Keratinocyte (primary cell): ENCODE data around the gene UPF3B. TPM values are rescaled to one million over a fixed set of nuclear protein-coding genes. Genes with fewer than 3 reads are reported as not detected.

ENCODE experiments used
- DNase-seq: peaks from one replicate; pipeline ENCODE4 v3.0.0-alpha.2; 2011; ENCODE audit warnings: low read depth, missing footprints, low spot score
- FAIRE-seq: peaks from 2 replicates; lab custom pipeline; 2011; peaks lifted over from hg19 to GRCh38; lab: Jason Lieb, UNC
- H2AFZ ChIP-seq: 2 replicates; pipeline ENCODE4 v1.6.0; 2012; ENCODE audit warnings: low read length, control low read depth, inconsistent platforms; ENCODE audit not compliant: control insufficient read depth
- H3K27ac ChIP-seq: 2 replicates; pipeline ENCODE4 v1.5.1; 2011; ENCODE audit warnings: low read length; ENCODE audit not compliant: control insufficient read depth, insufficient read depth
- H3K27me3 ChIP-seq: 3 replicates; pipeline ENCODE4 v1.6.0; 2011; ENCODE audit warnings: low read length; ENCODE audit not compliant: control insufficient read depth, insufficient read depth; ENCODE audit errors: extremely low read depth
- H3K36me3 ChIP-seq, 2 experiments: 2 replicates in 1 of 2; 3 replicates in 1 of 2; pipeline ENCODE4 v1.5.1; 2011; ENCODE audit warnings: low read length in 2 of 2, mild to moderate bottlenecking in 1 of 2; ENCODE audit not compliant: control insufficient read depth in 2 of 2, insufficient read depth in 2 of 2; ENCODE audit errors: extremely low read depth in 1 of 2
- H3K4me1 ChIP-seq: 3 replicates; pipeline ENCODE4 v1.5.1; 2011; ENCODE audit warnings: low read length; ENCODE audit not compliant: control insufficient read depth, insufficient read depth; ENCODE audit errors: extremely low read depth
- H3K4me2 ChIP-seq: 3 replicates; pipeline ENCODE4 v1.6.0; 2011; ENCODE audit warnings: low read depth, low read length; ENCODE audit not compliant: control insufficient read depth, insufficient read depth; ENCODE audit errors: extremely low read depth
- H3K4me3 ChIP-seq, 3 experiments: fragments of 200-600 bp in 1 of 3; sonication (generic) in 1 of 3; 2 replicates in 2 of 3; 3 replicates in 1 of 3; pipeline ENCODE4 v1.5.1; 2011 to 2016; ENCODE audit warnings: low read length in 3 of 3, mild to moderate bottlenecking in 3 of 3, control low read depth in 2 of 3, inconsistent platforms in 1 of 3, low read depth in 1 of 3, mixed read lengths in 1 of 3, mixed run types in 1 of 3, moderate library complexity in 1 of 3; ENCODE audit not compliant: control insufficient read depth in 2 of 3, insufficient read depth in 2 of 3; ENCODE audit errors: extremely low read depth in 1 of 3
- H3K79me2 ChIP-seq: 2 replicates; pipeline ENCODE4 v1.6.0; 2012; ENCODE audit warnings: low read length; ENCODE audit not compliant: control insufficient read depth, insufficient read depth
- H3K9ac ChIP-seq: 3 replicates; pipeline ENCODE4 v1.6.0; 2011; ENCODE audit warnings: low read length; ENCODE audit not compliant: control insufficient read depth, insufficient read depth; ENCODE audit errors: extremely low read depth
- H3K9me1 ChIP-seq: 3 replicates; pipeline ENCODE4 v1.6.0; 2011; ENCODE audit warnings: low read length; ENCODE audit not compliant: control insufficient read depth, insufficient read depth; ENCODE audit errors: extremely low read depth
- H3K9me3 ChIP-seq: 2 replicates; pipeline ENCODE4 v1.5.1; 2012; ENCODE audit warnings: low read depth, low read length; ENCODE audit not compliant: control insufficient read depth
- H4K20me1 ChIP-seq: 3 replicates; pipeline ENCODE4 v1.6.0; 2011; ENCODE audit warnings: low read length; ENCODE audit not compliant: control insufficient read depth, insufficient read depth; ENCODE audit errors: extremely low read depth
- EZH2 ChIP-seq: IDR thresholded peaks from one replicate; pipeline ENCODE4 v1.6.1; 2012; ENCODE audit warnings: inconsistent platforms, mild to moderate bottlenecking, low read length, moderate library complexity
- dilution Hi-C: fragments of 300-500 bp; cut with MboI; formaldehyde crosslinking; loops from one replicate; pipeline ENCODE4 v1.7.0; 2020; ENCODE audit warnings: low sequenced_read_pairs; ENCODE audit not compliant: extremely low pct_ligation_motif_present
- polyA plus RNA-seq, 5 experiments: library from polyadenylated mRNA; depleted of rRNA in 3 of 5; stranded (reverse) in 3 of 5; stranded (forward) in 1 of 5; unstranded in 1 of 5; fragments of >200 nt; gene quantifications; 1 replicate in 1 of 5; 2 replicates in 3 of 5; 3 replicates in 1 of 5; pipeline versions ENCODE4 v1.2.1 to v1.2.3, GENCODE V29; 2011 to 2012; ENCODE audit warnings: missing spikeins in 2 of 5, low read depth in 1 of 5, low replicate concordance in 1 of 5
- TF ChIP-seq, protein P1 (sequence below), 3 experiments: IDR thresholded peaks in 1 of 3; conservative IDR thresholded peaks in 1 of 3; optimal IDR thresholded peaks in 1 of 3; 2 replicates in 2 of 3; 3 replicates in 1 of 3; pipeline versions ENCODE3 to v1.5.1; 2011; ENCODE audit warnings: low read length in 3 of 3, mild to moderate bottlenecking in 3 of 3, moderate library complexity in 2 of 3, control low read depth in 1 of 3, inconsistent platforms in 1 of 3; ENCODE audit not compliant: insufficient read depth in 2 of 3; ENCODE audit errors: extremely low read depth in 1 of 3

UPF3B gene
- polyA plus RNA-seq, 1 donor (not counting 4 experiments of a cell fraction or from before 2014, with no cell fraction given) = 9.5 TPM

DNA sequence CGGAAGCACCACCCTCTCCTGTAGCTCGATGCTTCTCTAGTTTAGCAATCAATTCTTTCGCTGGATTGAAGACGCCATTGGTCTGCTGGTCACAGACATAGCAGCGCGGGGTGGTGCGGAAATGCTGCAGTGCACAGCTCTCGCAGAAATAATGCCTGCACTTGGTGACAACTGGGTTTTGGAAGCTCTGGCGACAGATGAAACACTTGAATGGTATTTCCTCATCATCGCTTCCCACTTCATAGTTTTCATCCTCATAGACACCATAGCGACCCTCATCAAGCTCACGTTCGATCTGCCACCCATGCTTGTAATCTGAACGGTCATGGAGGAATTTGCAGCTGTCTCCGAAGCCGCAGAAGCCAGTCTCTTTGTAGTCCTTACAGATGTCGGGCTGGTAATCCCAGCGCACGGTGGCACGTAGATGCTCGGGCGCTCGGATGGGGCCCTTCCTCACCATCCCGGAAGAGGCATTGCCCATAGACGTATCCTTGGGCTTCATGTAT is 17.9 kb upstream of the UPF3B start:
- peak overlapping the region; percentile 92 for H3K9ac ChIP-seq

DNA sequence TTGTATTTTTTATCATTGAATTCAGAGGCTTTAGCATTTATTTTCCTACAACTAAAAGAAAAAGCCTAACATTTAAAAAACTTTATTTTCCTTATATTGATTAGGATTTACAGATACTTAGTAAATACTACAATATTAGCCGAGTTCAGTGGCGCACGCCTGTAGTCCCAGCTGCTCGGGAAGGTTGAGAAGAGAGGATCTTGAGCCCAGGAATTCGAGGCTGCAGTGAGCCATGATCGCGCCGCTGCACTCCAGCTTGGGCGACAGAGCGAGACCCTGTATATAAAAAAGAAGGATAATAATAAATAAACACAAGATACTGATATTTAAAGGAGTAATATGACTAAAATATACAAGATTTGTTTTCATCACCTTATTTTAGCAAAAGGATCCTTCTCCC is 681 bp upstream of the UPF3B start:
- H3K36me3 ChIP-seq = no peaks in the 10 kb centered on the region
- no peaks in the 10 kb centered on the region for H4K20me1 ChIP-seq
- H3K27me3 ChIP-seq = no peaks in the 10 kb centered on the region
- H2AFZ ChIP-seq = peak overlapping the region; percentile 83
- peak overlapping the region; percentile 56 for H3K9ac ChIP-seq
- H3K9me1 ChIP-seq = no peaks in the 10 kb centered on the region
- no peak for TF ChIP-seq EZH2
- TF ChIP-seq, protein P1, sequence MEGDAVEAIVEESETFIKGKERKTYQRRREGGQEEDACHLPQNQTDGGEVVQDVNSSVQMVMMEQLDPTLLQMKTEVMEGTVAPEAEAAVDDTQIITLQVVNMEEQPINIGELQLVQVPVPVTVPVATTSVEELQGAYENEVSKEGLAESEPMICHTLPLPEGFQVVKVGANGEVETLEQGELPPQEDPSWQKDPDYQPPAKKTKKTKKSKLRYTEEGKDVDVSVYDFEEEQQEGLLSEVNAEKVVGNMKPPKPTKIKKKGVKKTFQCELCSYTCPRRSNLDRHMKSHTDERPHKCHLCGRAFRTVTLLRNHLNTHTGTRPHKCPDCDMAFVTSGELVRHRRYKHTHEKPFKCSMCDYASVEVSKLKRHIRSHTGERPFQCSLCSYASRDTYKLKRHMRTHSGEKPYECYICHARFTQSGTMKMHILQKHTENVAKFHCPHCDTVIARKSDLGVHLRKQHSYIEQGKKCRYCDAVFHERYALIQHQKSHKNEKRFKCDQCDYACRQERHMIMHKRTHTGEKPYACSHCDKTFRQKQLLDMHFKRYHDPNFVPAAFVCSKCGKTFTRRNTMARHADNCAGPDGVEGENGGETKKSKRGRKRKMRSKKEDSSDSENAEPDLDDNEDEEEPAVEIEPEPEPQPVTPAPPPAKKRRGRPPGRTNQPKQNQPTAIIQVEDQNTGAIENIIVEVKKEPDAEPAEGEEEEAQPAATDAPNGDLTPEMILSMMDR (optimal IDR thresholded peaks at IDR 0.05 in 1 of 3, IDR thresholded peaks at IDR 0.05 in 1 of 3, conservative IDR thresholded peaks at IDR 0.05 in 1 of 3; ENCODE audit: extremely low read depth in 1 of 3, insufficient read depth in 2 of 3, low read length in 3 of 3) = no peak
- no peaks in the 10 kb centered on the region for H3K4me1 ChIP-seq
- peak overlapping the region; percentile 67 for H3K4me2 ChIP-seq
- H3K4me3 ChIP-seq = peak overlapping the region; percentile 32 to 75 (median 65)
- dilution Hi-C loops = no loop called here
- H3K79me2 ChIP-seq = peaks cover 10% of the 10 kb centered on the region
- no peaks in the 10 kb centered on the region for H3K9me3 ChIP-seq
- FAIRE-seq (no peak), DNase-seq (no peak)
- H3K27ac ChIP-seq = peak overlapping the region; percentile 49

More for the DNA sequence above, 17.9 kb upstream of the UPF3B start:
- H3K9me3 ChIP-seq = no peaks in the 10 kb centered on the region
- peak overlapping the region; percentile 27 for H2AFZ ChIP-seq
- peak overlapping the region; percentile 74 for H3K4me2 ChIP-seq
- H3K9me1 ChIP-seq = no peaks in the 10 kb centered on the region
- peak overlapping the region; percentile 51 to 66 (median 59) for H3K4me3 ChIP-seq
- peak overlapping the region; percentile 90 for H3K27ac ChIP-seq
- H4K20me1 ChIP-seq = no peaks in the 10 kb centered on the region
- no peaks in the 10 kb centered on the region for H3K4me1 ChIP-seq
- dilution Hi-C loops = no loop called here
- H3K79me2 ChIP-seq = peaks cover 29% of the 10 kb centered on the region
- TF ChIP-seq EZH2 = no peak
- TF ChIP-seq, protein P1 (optimal IDR thresholded peaks at IDR 0.05 in 1 of 3, IDR thresholded peaks at IDR 0.05 in 1 of 3, conservative IDR thresholded peaks at IDR 0.05 in 1 of 3; ENCODE audit: extremely low read depth in 1 of 3, insufficient read depth in 2 of 3, low read length in 3 of 3) = no peak
- no peaks in the 10 kb centered on the region for H3K27me3 ChIP-seq
- FAIRE-seq (no peak), DNase-seq (no peak)
- H3K36me3 ChIP-seq = no peaks in the 10 kb centered on the region
